GM13977 (cell line): ENCODE measurements around the gene COLGALT1.
"Not testable (repeated sequence)": the region's sequence is repeated elsewhere in the genome, so short reads cannot be mapped to it uniquely, and the experiment has no call there.

Experiments used
- DNase-seq: peaks from one replicate; pipeline ENCODE4 v3.0.0; 2012; ENCODE audit warnings: low spot score
- CTCF ChIP-seq: IDR thresholded peaks from 2 replicates; pipeline ENCODE4 v1.5.1; 2012; ENCODE audit warnings: mild to moderate bottlenecking, control low read depth; ENCODE audit not compliant: insufficient read depth; ENCODE audit errors: extremely low read depth, missing control alignments
- in situ Hi-C: fragments of 300-500 bp; cut with MboI; formaldehyde crosslinking; loops from one replicate; pipeline ENCODE4 v1.12.0; 2022; ENCODE audit warnings: low sequenced_read_pairs, low pct_unique_long_range_greater_than_20kb, mixed read lengths, inconsistent platforms; ENCODE audit not compliant: unreplicated experiment

COLGALT1 gene

DNA sequence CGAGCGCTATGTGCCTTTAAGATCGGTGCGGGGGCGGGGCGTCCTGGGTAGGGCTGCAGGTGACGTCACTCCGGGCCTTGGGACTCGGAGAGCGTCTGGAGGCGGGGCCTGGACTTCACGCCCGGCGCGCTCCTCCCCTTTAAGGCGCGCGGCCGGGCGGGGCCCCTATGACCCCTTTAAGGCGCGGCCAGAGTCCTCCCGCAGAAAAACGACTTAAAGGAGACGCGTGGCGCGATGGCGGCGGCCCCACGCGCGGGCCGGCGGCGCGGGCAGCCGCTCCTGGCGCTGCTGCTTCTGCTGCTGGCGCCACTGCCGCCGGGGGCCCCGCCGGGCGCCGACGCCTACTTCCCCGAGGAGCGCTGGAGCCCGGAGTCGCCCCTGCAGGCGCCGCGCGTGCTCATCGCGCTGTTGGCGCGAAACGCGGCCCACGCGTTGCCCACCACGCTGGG is at the start of gene COLGALT1:
TSS of gene COLGALT1 (plus strand) at position 170 of the 449 bp plus-strand sequence. CDS start at position 235, 65 bp downstream.
- in situ Hi-C loops = no loop called here

GRCh38 chr19:17506745-17507144 is 48.7 kb upstream of the COLGALT1 start:
- DNase-seq = no peak
- no peak for TF ChIP-seq CTCF
- in situ Hi-C loops = no loop called here

More for the DNA sequence above, at the start of gene COLGALT1:
- no peak for TF ChIP-seq CTCF
- DNase-seq = peak; percentile 98

DNA sequence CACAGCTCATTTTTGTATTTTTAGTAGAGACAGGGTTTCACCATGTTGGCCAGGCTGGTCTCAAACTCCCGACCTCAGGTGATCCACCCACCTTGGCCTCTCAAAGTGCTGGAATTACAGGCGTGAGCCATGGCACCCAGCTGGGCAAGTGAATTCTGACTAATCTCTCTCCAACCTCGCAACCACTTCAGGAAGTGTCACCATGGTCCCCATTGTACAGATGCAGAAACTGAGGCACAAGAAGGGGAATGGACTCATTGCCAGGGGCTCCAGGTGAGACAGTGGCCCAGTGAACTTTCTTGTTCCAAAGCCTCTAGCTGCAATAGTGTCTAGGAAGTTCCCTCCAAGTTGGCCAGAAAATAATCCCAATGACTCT is 46.9 kb upstream of the COLGALT1 start:
- in situ Hi-C loops, DNase-seq: not testable (repeated sequence)

DNA sequence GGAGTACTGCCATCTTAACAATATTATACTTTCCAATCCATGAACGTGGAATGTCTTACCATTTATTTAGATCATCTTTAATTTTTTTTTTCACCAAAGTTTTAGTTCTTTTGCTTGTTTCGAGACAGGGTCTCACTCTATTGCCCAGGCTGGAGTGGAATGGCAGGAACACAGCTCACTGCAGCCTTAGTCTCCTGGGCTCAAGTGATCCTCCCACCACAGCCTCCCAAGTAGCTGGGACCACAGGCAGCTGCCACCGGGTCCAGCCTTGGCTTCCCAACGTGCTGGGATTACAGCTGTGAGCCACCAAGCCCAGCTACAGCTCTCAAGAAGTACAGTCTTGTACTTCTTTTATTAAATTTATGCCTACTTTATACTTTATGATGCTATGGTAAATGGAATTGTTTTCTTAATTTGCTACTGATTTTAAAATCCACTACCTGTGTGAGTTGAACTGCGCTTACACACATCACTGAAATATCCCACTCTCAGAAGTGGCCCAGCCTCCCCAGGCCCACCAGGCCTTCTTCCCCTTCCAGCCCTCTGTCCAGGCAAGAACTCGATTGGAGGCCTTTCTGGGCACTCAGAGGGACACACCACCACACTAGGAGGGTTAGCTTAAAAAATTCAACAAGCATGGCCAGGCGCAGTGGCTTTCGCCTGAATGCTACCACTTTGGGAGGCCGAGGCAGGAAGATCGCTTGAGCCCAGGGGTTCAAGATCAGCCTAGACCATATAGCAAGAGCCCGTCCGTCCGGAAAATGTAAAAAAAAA is 45.0 kb upstream of the COLGALT1 start:
- DNase-seq = no peak
- in situ Hi-C loops = no loop called here
- TF ChIP-seq CTCF = no peak

- in situ Hi-C loops = no loop called here
- TF ChIP-seq CTCF = peak; percentile 53
- peak; percentile 89 for DNase-seq
Measured at GRCh38 chr19:17511724-17512573, 43.5 kb upstream of the COLGALT1 start.

- in situ Hi-C loops = no loop called here
- DNase-seq = no peak
- TF ChIP-seq CTCF = no peak
Measured at GRCh38 chr19:17512574-17512939, 42.9 kb upstream of the COLGALT1 start.

- in situ Hi-C loops = no loop called here
- DNase-seq = no peak
- TF ChIP-seq CTCF = no peak
Measured at GRCh38 chr19:17515408-17516149, 39.9 kb upstream of the COLGALT1 start.
